GM18517 (cell line): Measurements from ENCODE around the gene OSBPL2.

Experiments
- ATAC-seq: cut with Tn5 transposase; IDR thresholded peaks from one replicate; pipeline ENCODE4 v1.9.1; 2021; ENCODE audit warnings: mild to moderate bottlenecking, moderate library complexity; ENCODE audit not compliant: unreplicated experiment

The OSBPL2 gene

GRCh38 chr20:62237801-62238568 lies at the start of gene OSBPL2:
TSS of gene OSBPL2 (plus strand) at chr20:62238521. CDS start at chr20:62256185, 17,664 bp downstream.
- ATAC-seq, result peak; percentile 97

GRCh38 chr20:62190639-62191411 lies 47.5 kb upstream of the OSBPL2 start:
- no peak for ATAC-seq

GRCh38 chr20:62191781-62192559 lies 46.4 kb upstream of the OSBPL2 start:
- no peak for ATAC-seq

GRCh38 chr20:62192635-62193034 lies 45.7 kb upstream of the OSBPL2 start:
- ATAC-seq, result no peak

GRCh38 chr20:62193079-62194025 lies 45.0 kb upstream of the OSBPL2 start:
- no peak for ATAC-seq

GRCh38 chr20:62195075-62195405 lies 43.3 kb upstream of the OSBPL2 start:
- no peak for ATAC-seq

- ATAC-seq, result no peak
Measured at GRCh38 chr20:62195736-62196135, 42.6 kb upstream of the OSBPL2 start.

- no peak for ATAC-seq
Measured at GRCh38 chr20:62196286-62196685, 42.0 kb upstream of the OSBPL2 start.

- ATAC-seq, result no peak
Measured at GRCh38 chr20:62197311-62197710, 41.0 kb upstream of the OSBPL2 start.

GRCh38 chr20:62197801-62198200 lies 40.5 kb upstream of the OSBPL2 start:
- no peak for ATAC-seq

GRCh38 chr20:62198496-62198895 lies 39.8 kb upstream of the OSBPL2 start:
- no peak for ATAC-seq

- no peak for ATAC-seq
Measured at GRCh38 chr20:62198931-62199330, 39.4 kb upstream of the OSBPL2 start.

GRCh38 chr20:62200491-62201172 lies 37.7 kb upstream of the OSBPL2 start:
- no peak for ATAC-seq

GRCh38 chr20:62201173-62202082 lies 36.9 kb upstream of the OSBPL2 start:
- ATAC-seq, result no peak

GRCh38 chr20:62202083-62202395 lies 36.3 kb upstream of the OSBPL2 start:
- no peak for ATAC-seq

GRCh38 chr20:62202676-62203377 lies 35.5 kb upstream of the OSBPL2 start:
- no peak for ATAC-seq

GRCh38 chr20:62203378-62204030 lies 34.8 kb upstream of the OSBPL2 start:
- no peak for ATAC-seq
